Mesothelial cell of epicardium (in vitro differentiated cells): ENCODE measurements around the gene HABP2. TPM values are rescaled to one million over a fixed set of nuclear protein-coding genes. Genes with fewer than 3 reads are reported as not detected.

Experiments
- DNase-seq, 2 experiments: peaks; one replicate each; pipeline ENCODE4 v3.0.0; 2021; ENCODE audit warnings: low spot score in 2 of 2; ENCODE audit not compliant: unreplicated experiment in 2 of 2
- H3K27ac Mint-ChIP-seq: 2 replicates; pipeline ENCODE4 v1.8.0; 2021; ENCODE audit warnings: mixed read lengths
- H3K27me3 Mint-ChIP-seq: 2 replicates; pipeline ENCODE4 v1.8.0; 2021; ENCODE audit warnings: low read depth, mixed read lengths
- H3K36me3 Mint-ChIP-seq: 2 replicates; pipeline ENCODE4 v1.8.0; 2021; ENCODE audit warnings: mixed read lengths
- H3K4me1 Mint-ChIP-seq: 2 replicates; pipeline ENCODE4 v1.8.0; 2021; ENCODE audit warnings: mixed read lengths
- H3K4me3 Mint-ChIP-seq: 2 replicates; pipeline ENCODE4 v1.8.0; 2021; ENCODE audit warnings: mild to moderate bottlenecking, moderate library complexity, mixed read lengths
- H3K9me3 Mint-ChIP-seq: 2 replicates; pipeline ENCODE4 v1.8.0; 2021; ENCODE audit warnings: mixed read lengths
- total RNA-seq: library from RNA; stranded (reverse); gene quantifications from 3 replicates; pipeline ENCODE4 v1.2.1, GENCODE V29; 2021
- TF ChIP-seq, protein P1 (sequence below): fragments of 200-600 bp; sonication (generic); IDR thresholded peaks from one replicate; pipeline ENCODE4 v1.5.0; 2021; ENCODE audit warnings: antibody characterized with exemption; ENCODE audit not compliant: unreplicated experiment

The HABP2 gene
- total RNA-seq, 1 donor from 2014 or later: not detected

DNA sequence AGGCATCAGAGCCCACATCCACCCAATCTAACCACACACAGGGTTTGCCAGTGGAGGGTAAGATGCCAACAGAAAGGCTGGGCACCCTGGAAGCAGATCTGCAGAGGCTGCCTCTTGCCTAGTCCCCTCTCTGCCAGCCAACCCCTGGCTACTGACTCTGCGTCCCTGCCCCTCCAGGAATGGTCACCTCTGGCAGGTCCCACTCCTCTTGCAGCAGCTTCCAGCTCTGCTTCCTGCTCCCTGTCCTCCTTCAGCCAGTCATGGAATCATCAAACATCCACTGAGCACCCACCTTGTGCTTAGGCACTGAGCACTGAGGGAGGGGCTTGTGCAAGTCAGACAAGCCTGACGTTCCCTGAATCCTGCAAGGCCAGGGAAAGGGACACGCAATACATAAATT, 20.1 kb upstream of the HABP2 start:
- no peaks in the 10 kb centered on the region for H3K36me3 Mint-ChIP-seq

DNA sequence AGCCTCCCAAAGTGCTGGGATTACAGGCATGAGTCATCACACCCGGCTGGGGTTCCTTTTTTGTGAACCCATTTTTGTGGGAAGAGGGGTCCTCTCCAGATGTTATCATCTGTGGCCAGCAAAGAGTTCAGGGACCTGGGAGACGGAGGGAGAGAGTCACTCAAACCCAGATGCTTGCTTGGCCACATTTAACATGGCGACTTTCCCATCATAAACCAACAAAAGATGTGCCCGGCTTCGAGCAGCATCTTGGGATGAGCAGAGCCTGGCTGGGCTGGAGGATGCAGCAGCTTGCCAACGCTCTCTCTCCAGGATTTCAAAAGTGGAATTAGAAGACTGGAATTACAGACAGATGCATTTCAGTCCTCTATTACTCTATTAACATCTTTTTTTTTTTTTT, 19.1 kb upstream of the HABP2 start:
- peaks cover 20% of the 10 kb centered on the region for H3K27me3 Mint-ChIP-seq
- no peaks in the 10 kb centered on the region for H3K36me3 Mint-ChIP-seq
- no peak overlapping the region for H3K4me3 Mint-ChIP-seq
- no peaks in the 10 kb centered on the region for H3K9me3 Mint-ChIP-seq
- H3K27ac Mint-ChIP-seq: no peak overlapping the region
- no peak for DNase-seq
- TF ChIP-seq, protein P1, sequence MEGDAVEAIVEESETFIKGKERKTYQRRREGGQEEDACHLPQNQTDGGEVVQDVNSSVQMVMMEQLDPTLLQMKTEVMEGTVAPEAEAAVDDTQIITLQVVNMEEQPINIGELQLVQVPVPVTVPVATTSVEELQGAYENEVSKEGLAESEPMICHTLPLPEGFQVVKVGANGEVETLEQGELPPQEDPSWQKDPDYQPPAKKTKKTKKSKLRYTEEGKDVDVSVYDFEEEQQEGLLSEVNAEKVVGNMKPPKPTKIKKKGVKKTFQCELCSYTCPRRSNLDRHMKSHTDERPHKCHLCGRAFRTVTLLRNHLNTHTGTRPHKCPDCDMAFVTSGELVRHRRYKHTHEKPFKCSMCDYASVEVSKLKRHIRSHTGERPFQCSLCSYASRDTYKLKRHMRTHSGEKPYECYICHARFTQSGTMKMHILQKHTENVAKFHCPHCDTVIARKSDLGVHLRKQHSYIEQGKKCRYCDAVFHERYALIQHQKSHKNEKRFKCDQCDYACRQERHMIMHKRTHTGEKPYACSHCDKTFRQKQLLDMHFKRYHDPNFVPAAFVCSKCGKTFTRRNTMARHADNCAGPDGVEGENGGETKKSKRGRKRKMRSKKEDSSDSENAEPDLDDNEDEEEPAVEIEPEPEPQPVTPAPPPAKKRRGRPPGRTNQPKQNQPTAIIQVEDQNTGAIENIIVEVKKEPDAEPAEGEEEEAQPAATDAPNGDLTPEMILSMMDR: no peak
- no peaks in the 10 kb centered on the region for H3K4me1 Mint-ChIP-seq

More for the DNA sequence above, 20.1 kb upstream of the HABP2 start:
- Mint-ChIP-seq H3K27me3 (peaks cover 24% of the 10 kb centered on the region), H3K4me3 (no peak overlapping the region), H3K9me3 (no peaks in the 10 kb centered on the region), H3K4me1 (no peaks in the 10 kb centered on the region), H3K27ac (no peak overlapping the region)
- DNase-seq: no peak
- TF ChIP-seq, protein P1: no peak

DNA sequence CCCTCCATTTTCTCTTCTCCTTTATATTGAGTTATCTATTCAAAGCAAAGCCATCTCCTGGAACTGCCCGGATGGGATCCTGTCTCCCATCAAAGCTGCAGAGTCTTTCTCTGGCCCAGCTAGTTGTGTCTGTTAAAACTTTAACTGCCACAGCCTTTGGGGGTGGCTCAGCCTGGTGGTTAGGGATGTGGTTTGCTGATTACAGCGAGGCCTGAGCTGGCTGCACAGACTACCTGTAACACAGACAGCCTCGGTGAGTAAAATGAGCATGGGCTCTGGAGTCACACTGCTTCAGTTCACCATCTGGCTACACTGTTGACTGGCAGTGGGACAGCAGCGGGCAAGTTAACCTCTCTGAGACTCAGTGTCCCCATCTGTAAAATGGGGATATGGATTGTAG, 18.4 kb upstream of the HABP2 start:
- Mint-ChIP-seq H3K4me3 (no peak overlapping the region), H3K27ac (no peak overlapping the region), H3K4me1 (no peaks in the 10 kb centered on the region), H3K9me3 (no peaks in the 10 kb centered on the region), H3K36me3 (no peaks in the 10 kb centered on the region), H3K27me3 (peaks cover 16% of the 10 kb centered on the region)
- DNase-seq: no peak
- TF ChIP-seq, protein P1: no peak

DNA sequence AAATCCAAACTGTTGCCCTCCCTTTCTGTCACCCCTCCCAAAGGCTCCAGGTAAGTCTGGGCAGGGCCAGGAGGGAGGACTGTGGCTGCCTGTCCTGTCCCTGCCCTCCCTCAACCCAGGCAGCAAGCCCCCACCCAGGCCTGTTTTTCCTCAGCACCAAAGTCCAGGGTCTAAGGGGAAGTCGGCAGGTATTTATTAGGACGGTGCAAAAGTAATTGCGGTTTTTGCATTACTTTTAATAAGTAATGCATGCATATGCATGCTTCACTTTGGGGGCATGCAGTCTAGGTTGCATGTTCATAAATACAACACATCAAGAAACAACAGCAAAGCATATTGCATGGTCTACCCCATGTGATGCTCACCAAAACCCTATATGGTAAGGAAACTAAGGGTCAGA, 15.2 kb upstream of the HABP2 start:
- H3K4me3 Mint-ChIP-seq: no peak overlapping the region
- H3K9me3 Mint-ChIP-seq: no peaks in the 10 kb centered on the region
- TF ChIP-seq, protein P1: no peak
- H3K36me3 Mint-ChIP-seq: no peaks in the 10 kb centered on the region
- H3K27me3 Mint-ChIP-seq: peaks cover 11% of the 10 kb centered on the region
- DNase-seq: no peak
- H3K4me1 Mint-ChIP-seq: peaks cover 1% of the 10 kb centered on the region
- H3K27ac Mint-ChIP-seq: no peak overlapping the region

DNA sequence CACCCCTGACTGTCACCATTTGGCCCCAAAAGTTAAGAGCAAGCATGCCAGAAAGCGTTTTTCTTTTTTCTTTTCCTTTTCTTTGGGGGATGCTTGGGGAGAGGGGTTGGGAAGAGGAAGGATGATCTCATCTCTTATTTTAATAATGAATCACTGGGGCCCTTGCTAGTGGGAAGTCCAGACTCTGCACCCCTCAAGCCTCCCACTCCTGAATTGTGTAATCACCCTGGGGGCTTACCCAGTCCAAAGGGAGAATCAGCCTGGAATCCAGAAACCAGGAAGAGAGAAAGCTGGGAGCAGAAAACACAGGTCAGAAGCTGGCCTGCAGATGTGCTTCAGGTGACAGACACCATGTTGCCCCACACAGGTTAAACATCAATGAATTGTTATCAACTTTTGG, 14.7 kb upstream of the HABP2 start:
- H3K27ac Mint-ChIP-seq: no peak overlapping the region
- TF ChIP-seq, protein P1: no peak
- H3K4me1 Mint-ChIP-seq: peaks cover 1% of the 10 kb centered on the region
- H3K36me3 Mint-ChIP-seq: no peaks in the 10 kb centered on the region
- no peak overlapping the region for H3K4me3 Mint-ChIP-seq
- no peak for DNase-seq
- H3K9me3 Mint-ChIP-seq: no peaks in the 10 kb centered on the region
- H3K27me3 Mint-ChIP-seq: peaks cover 7% of the 10 kb centered on the region

DNA sequence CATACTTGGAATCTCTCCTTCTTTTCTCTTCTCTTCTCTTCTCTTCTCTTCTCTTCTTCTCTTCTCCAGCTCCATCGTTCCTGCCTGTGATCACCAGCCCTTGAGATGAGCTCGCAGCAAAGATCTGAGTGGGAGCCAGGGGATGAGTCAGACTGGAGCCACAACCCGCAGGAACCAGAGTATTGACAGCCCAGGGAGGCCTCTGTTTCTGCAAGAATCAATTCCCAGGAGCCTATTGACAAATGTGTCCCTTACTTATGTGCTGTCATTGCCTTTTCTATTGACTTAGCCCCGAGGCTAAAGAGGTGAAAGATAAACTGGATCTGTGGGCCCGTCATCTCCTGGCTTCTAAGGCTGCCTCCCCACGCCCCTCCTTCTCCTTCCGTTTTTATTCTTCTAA, 13.1 kb upstream of the HABP2 start:
- Mint-ChIP-seq H3K27ac (no peak overlapping the region), H3K36me3 (no peaks in the 10 kb centered on the region), H3K4me3 (no peak overlapping the region), H3K4me1 (peaks cover 1% of the 10 kb centered on the region), H3K27me3 (peaks cover 13% of the 10 kb centered on the region), H3K9me3 (no peaks in the 10 kb centered on the region)
- TF ChIP-seq, protein P1: no peak
- DNase-seq: no peak
